HFF-Myc (cell line): ENCODE results near the gene ZNF865.

Experiments
- DNase-seq: peaks from one replicate; pipeline ENCODE4 v3.0.0-alpha.2; 2011; ENCODE audit warnings: low read depth; ENCODE audit errors: extremely low read depth
- H3K4me3 ChIP-seq: replicated peaks from 2 replicates; pipeline ENCODE4 v1.5.1; 2011; ENCODE audit warnings: low read depth, mild to moderate bottlenecking, control low read depth, low read length
- CTCF ChIP-seq: IDR thresholded peaks from 2 replicates; pipeline ENCODE4 v1.5.1; 2012; ENCODE audit warnings: mild to moderate bottlenecking, low read depth, low read length, control low read depth; ENCODE audit errors: missing control alignments

The ZNF865 gene

GRCh38 chr19:55635334-55635717 lies 29.9 kb downstream of the ZNF865 start:
- DNase-seq, result no peak
- no peak for TF ChIP-seq CTCF
- H3K4me3 ChIP-seq, result peak overlapping the region; percentile 98

- peak overlapping the region; percentile 98 for H3K4me3 ChIP-seq
- no peak for TF ChIP-seq CTCF
Observed at GRCh38 chr19:55635856-55636440, 30.5 kb downstream of the ZNF865 start.

GRCh38 chr19:55636723-55637122 lies 31.3 kb downstream of the ZNF865 start:
- TF ChIP-seq CTCF, result no peak
- no peak overlapping the region for H3K4me3 ChIP-seq
- DNase-seq, result no peak

More at GRCh38 chr19:55635856-55636440, 30.5 kb downstream of the ZNF865 start:
- DNase-seq, result no peak

- no peak for DNase-seq
- H3K4me3 ChIP-seq, result no peak overlapping the region
- no peak for TF ChIP-seq CTCF
Observed at GRCh38 chr19:55637534-55637933, 32.1 kb downstream of the ZNF865 start.

GRCh38 chr19:55638864-55639359 lies 33.5 kb downstream of the ZNF865 start:
- TF ChIP-seq CTCF, result peak; percentile 67
- no peak overlapping the region for H3K4me3 ChIP-seq

GRCh38 chr19:55640043-55640576 lies 34.7 kb downstream of the ZNF865 start:
- peak; percentile 53 for TF ChIP-seq CTCF
- H3K4me3 ChIP-seq, result peak overlapping the region; percentile 87
- DNase-seq, result no peak

More at GRCh38 chr19:55638864-55639359, 33.5 kb downstream of the ZNF865 start:
- no peak for DNase-seq
